Right hindlimb (tissue), 1 donor: ENCODE data around the gene ZPLD1.

ENCODE experiments used
- DNase-seq: peaks from one replicate; pipeline ENCODE4 v3.0.0-alpha.2; 2018

ZPLD1 gene

DNA sequence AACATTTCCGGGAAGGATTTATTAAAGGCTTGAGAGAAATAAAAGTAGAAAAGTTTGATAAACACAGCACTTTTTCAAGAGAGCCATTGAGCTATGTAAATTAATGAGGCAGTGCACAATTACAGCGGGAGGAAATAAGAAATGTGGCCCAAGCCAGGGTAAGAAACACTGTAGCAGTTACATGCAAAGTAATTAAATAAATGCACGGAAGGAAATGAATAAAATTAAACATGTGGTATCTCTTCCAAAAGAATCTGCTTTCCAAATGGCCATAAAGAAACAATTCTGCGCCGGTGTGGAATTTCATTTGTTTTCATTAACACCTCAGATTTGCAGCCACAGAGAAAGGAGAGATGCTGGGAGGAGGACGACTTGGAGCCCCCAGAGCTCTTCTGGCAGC lies 35.3 kb downstream of the ZPLD1 start:
- no peak for DNase-seq

- no peak for DNase-seq
Observed at GRCh38 chr3:102471001-102471400, 36.2 kb downstream of the ZPLD1 start.

- DNase-seq: no peak
Observed at GRCh38 chr3:102471491-102471890, 36.7 kb downstream of the ZPLD1 start.

DNA sequence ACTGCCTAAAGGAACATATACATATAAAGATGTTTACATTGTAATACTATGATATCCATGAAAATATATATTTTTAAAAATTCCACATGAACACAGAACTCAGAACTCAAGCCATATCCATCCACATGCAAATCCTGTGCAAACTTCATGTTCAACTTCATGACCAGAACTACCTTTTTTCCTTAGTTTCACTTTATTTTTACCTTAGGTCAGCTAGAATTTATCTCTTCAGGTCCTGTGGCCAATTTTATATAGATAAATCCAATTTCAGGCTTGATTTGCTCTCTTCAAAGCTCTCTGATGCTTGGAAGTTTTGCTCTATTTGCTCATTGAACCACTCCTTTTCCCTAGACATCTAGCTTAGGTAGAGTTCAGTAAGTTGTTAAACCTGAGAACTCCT lies 38.8 kb downstream of the ZPLD1 start:
- DNase-seq: no peak

- no peak for DNase-seq
Observed at GRCh38 chr3:102474207-102474606, 39.4 kb downstream of the ZPLD1 start.

DNA sequence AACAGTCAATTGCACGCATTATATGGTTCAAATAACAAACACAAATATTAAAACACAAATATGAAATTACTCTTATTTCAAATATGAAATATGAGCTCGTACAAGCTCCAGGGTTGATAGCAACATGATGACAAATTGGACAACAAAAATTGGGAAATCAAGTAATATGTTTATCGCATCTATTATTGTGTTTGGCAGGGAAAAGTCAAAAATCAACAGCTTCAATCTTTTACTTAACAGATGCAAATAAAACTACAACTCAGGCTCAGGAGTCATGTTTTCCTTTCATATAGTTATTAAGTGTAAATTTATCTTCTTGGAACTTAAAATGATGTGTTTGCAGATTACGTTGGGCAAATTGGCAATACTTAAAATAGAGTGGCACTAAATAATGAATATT lies 41.4 kb downstream of the ZPLD1 start:
- DNase-seq: no peak

- no peak for DNase-seq
Observed at GRCh38 chr3:102478160-102478559, 43.3 kb downstream of the ZPLD1 start.

DNA sequence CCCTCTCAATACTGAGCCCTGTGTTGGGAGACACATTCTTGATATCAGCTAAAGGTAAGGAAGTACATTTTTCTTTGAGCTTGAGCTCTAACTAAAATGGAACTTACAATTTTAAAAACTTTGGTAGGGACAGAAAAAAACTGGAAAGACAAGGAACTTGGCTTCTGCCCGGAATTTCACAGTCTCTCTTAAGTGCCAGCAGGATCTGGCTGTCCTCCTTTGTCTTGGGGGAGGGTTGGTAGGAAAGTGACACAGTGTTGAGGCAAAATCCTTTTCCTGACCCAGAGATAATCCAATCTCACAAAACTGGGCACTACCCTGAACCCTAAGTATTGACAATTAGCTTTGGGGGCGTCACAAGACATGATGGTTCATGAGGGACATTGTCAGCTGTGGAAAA lies 45.3 kb downstream of the ZPLD1 start:
- DNase-seq: no peak

- DNase-seq: no peak
Observed at GRCh38 chr3:102481050-102481449, 46.2 kb downstream of the ZPLD1 start.

DNA sequence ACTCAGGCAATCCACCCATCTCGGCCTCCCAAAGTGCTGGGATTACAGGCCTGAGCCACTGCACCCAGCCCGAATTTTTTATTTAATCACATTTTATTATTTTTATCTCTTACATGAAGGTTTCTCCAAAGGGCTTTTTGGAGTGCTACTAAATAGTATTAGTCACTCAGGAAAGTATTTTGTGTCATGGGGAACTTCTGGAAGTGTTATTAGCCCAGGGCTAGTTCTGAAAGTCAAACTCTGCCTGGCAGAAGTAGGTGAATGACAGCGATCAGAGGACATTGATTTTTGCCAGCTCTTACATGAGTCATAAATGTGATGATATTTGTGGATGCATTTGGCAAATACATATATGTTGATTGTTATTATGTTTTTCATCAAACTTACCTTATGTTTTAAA lies 48.7 kb downstream of the ZPLD1 start:
- no peak for DNase-seq

- no peak for DNase-seq
Observed at GRCh38 chr3:102484363-102484762, 49.5 kb downstream of the ZPLD1 start.

DNA sequence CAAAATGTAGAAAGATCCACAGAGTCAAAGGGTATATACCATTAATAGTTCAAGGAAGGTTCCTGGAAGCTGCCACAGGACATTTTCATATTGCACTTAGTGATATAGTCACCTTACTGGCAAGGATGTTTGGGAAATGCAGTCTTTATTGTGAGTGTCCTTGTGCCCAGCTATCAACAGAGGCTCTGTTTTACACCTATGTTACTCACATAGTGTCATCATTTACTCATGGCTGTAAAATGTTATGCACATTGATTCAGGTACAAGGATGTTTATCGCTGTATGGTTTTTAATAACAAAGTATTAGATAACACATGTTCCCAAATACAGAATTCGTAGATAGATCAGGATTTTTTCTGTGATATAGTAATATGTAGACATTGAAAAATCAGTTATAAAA lies 50.9 kb downstream of the ZPLD1 start:
- no peak for DNase-seq

- no peak for DNase-seq
Observed at GRCh38 chr3:102488331-102488730, 53.5 kb downstream of the ZPLD1 start.

GRCh38 chr3:102492300-102492699 lies 57.5 kb downstream of the ZPLD1 start:
- no peak for DNase-seq

GRCh38 chr3:102497571-102497970 lies 62.8 kb downstream of the ZPLD1 start:
- DNase-seq: no peak

DNA sequence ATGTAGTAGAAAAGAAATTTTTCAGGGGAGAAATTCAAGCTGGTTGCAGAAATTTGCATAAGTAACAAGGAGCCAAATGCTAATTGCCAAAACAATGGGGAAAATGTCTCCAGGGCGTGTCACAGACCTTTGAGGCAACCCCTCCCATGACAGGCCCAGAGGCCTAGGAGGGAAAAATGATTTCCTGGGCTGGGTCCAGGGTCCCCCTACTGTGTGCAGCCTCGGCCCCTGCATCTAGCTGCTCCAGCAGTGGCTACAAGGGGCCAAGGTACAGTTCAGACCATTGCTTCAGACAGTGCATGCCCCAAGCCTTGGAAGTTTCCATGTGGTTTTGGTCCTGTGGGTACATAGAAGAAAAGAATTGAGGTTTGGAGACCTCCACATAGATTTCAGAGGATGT lies 70.7 kb downstream of the ZPLD1 start:
- no peak for DNase-seq

- no peak for DNase-seq
Observed at GRCh38 chr3:102510663-102511062, 75.8 kb downstream of the ZPLD1 start.

GRCh38 chr3:102511168-102511567 lies 76.4 kb downstream of the ZPLD1 start:
- no peak for DNase-seq

DNA sequence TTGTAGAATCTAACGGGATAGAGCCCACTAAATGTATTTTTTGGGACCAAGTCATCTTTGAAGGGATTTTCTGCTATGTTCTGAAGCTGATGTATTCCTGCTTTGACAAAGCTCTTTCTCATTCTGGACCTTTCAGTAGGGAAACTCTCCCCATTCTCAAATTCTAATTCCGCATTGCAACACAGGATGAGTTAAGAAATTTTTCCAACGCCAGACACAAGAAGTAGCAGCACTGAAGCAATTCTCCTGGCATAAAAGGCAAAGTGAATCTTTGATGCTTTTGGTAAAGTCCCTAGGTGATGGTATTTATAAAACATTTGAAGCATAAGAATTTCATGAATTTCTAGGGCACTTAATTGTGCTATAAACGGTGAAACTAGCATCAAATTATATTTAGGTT lies 76.8 kb downstream of the ZPLD1 start:
- DNase-seq: no peak

DNA sequence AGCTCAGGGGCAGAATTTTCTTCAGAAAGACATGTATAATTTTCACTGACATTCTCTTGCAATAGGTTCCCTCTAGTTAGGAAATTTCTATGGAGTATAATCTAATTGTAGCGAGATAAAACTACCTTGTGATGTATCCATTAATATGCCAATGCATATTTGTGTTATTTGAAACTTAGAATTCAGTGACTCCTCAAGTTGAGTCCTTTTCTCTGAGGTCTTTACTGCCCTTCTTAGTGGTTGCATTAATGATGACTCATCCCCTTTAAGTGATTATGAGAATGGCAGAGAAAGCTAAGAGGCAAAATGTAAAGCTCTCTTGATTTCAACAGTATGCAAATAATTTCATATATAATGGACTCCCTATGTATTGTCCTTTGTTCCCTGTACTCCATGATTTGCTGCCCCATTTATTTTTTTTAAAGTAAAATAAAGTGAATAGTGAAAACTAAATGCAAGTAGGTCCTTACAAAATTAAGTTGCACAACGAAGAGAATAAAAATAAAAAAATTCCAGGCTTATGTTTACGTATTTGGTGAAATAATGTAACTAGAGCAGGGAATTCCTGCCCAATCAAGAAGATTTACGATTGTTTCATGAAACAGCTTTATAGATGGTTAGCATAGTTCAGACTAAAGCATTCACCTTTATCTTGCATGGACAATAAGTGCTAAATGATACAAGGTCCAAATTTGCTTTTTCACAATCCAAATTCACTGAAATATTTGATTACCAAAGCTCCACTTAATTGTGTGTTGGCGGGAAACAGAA lies 78.1 kb downstream of the ZPLD1 start:
- DNase-seq: no peak

DNA sequence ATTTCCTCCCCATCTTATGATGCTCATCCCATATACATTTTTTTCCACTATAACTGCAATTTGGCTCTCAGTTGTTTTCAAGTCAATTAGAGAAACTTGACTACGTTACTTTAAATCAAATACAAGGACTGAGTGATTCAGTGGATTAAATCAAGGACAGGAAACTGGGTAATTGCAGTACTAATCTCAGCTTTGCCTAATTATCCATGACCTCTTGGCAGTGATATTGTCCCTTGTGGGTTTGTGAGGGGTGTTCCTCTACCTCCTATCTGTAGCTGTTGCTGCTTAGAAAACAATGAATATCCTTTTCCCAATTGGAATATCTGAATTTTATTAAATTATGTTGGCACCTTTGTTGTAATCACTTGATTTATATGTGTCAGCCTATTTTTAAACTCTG lies 79.4 kb downstream of the ZPLD1 start:
- DNase-seq: no peak

GRCh38 chr3:102521246-102521645 lies 86.4 kb downstream of the ZPLD1 start:
- DNase-seq: no peak

DNA sequence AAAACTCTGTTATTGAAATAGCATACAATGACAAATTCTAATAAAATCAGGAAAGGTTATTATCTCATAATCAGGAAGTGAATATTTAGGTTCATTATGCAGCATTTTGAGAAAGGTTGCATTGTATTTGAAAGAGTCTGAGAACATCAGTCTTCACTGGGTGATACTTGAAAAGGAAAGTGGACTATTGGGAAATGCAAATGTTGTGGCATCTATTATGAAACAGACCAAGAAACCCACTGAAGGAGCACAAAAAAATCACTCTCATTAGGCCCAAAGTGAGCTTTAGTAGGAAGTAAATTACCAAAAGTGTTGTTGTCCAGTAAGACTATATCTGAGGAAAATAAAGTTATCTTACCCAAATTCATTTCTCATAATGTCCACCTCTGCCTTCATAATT lies 90.8 kb downstream of the ZPLD1 start:
- no peak for DNase-seq

DNA sequence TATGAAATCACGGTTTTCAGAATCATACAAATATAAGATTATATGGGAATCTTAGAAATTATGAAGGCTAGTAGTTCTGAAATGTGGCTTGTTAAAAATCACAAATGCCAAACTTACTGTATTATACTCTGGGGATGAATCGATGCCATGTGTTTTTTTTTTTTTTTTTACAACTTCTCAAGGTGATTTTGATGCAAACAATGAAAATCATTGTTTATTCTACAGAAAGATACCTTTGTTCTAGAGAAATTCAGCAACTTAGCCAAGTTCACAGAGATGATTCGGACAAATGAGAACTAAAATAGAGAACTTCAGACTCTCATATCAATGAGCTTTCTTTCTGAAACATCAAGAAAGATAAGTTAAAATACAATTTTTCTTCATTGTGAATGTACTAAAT lies 92.0 kb downstream of the ZPLD1 start:
- DNase-seq: no peak

DNA sequence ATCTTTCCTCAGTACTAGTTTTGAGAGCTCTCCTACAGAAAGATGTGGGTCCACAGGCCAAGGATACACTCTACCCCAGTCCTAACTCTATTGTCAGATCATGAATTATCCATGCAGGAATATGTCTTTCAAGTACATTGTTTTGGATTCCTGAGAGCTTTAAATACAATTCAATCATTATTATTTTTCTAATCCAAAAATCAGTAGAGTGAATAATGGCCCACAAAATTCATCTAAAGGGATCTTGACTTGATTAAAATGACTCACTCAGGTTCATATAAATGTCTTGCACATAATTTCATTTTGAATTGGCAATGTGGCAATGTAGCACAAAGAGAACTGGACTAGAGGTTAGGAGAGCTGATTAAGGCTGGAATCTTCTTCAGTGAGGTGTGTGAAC lies 93.9 kb downstream of the ZPLD1 start:
- no peak for DNase-seq
